Measurements from ENCODE around the gene CCN5.

CCN5 gene

DNA sequence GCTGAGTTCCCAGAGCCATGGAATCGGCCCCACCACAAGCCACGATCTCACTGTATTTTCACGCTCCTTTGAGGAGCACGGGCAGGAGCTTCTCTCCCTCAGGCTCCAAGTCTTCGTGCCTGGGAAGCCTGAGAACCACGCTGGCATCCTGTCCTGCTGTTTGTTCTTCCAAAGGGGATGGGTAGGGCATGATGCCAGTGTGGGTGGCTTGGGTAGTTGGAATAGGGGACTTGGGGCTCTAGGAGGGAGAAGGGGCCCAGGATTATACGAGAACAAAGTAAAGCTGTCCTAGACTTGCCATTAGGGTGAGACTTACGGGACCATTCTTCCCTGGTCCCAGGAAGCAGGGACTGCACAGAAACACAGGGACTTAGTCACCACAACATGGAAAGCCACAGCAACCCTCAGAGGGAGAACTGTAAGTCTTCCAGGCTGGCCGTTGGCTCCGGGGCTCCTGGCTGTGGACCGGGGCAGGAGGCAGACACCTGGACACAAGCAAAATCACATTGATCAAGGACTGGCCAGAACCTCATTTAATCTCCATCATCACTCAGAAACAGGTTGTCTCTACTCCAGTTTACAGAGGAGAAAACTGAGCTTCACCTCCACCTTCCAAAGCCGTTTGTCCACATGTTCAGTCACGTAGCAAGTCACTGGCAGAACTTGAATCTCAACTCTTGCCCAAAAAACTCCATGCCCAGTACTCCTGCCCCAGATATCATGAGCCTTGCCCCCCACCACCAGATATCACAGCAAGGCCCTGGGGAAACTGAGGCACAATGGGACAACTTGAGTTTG, 1.3 kb downstream of the CCN5 start:
- DNase-seq, result no peak

DNA sequence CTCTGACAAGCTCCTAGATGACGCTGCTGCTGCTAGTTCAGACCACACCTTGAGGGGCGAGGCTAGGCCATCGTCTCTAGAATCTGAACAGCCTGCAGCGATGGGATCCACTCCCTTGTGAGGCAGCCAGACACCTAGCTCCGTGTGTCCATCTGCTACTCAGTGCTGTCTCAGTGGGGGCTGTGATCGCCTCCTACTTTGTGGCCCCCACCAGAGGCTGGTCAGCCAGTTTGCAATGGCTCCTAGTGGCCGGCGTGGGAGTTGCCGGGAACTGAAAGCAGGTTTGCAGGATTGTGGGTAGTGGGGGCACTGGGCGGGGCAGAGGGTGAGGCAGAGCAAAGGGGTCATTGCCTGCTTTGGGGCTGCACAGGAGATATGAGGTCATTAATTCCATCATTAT, 2.8 kb downstream of the CCN5 start:
- DNase-seq, result no peak

DNA sequence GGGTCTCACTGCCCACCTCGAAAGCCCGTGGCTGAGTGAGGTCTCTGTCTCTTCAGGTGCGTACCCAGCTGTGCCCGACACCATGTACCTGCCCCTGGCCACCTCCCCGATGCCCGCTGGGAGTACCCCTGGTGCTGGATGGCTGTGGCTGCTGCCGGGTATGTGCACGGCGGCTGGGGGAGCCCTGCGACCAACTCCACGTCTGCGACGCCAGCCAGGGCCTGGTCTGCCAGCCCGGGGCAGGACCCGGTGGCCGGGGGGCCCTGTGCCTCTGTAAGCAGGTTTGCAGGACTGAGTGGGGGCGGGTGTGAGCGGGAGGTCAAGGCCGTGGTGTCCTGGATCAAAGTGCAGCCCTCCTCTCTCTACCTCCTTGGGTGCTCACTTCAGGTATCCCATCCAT, 4.7 kb downstream of the CCN5 start:
- no peak for DNase-seq

DNA sequence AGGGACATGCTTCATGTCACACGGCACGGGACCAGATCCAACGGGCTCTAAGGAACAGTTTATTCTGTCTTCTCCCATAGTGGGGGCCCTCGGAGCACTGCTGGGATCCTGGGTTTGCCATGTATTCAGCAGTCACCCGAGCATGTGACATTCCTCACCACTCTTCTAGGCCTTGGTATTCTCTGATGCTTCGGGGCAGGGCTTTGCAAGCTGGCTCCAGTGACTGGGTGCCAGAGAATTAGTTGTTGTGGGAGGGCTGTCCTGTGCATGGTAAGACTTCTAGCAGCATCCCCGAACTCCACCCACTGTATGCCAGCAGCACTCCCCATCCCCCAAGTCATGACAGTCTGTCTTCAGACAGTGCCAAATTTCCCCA, 5.4 kb downstream of the CCN5 start:
- no peak for DNase-seq

DNA sequence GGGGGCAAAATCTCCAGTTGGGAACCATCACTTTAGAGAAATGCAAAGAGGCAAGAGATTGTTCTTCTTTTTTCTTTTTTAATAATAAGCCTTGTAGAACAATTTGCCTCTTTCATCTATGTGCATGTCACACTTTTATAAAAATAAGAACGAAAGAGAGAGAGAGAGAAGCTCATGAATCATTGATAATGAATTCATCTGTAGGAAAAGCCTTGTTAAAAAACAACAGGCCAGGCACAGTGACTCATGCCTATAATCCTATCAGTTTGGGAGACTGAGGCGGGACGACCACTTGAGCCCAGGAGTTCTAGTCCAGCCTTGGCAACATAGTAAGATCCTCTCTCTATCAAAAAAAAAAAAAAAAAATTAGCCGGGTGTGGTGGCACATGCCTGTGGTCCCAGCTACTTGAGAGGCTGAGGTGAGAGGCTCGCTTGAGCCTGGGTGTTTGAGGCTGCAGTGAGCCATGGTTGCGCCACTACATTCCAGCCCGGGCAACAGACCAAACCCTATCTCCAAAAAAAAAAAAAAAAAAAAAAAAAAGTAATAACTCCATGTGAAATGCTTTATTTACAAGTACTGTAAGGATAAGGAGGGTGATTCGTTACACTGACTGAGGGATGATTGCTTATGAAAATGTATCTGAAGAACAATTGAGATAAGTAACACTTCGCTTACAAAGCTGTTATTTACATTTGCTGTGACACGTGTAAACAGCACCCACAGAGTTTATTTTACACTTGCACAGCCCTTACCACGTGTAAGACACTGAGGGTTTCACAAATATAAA, 6.0 kb downstream of the CCN5 start:
- DNase-seq, result no peak

DNA sequence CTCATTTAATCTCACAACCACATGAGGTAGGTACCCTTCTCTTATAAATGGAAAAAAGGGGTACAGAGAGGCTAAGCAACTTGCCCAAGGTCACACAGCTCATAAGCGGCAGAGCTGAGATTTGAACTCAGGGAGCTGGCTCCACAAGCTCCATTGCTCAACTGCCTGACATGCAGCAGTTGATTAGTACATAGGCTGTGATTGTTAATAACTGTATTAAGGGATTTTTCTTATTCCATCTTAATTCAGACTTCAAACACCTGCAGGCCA, 6.6 kb downstream of the CCN5 start:
- DNase-seq, result no peak

DNA sequence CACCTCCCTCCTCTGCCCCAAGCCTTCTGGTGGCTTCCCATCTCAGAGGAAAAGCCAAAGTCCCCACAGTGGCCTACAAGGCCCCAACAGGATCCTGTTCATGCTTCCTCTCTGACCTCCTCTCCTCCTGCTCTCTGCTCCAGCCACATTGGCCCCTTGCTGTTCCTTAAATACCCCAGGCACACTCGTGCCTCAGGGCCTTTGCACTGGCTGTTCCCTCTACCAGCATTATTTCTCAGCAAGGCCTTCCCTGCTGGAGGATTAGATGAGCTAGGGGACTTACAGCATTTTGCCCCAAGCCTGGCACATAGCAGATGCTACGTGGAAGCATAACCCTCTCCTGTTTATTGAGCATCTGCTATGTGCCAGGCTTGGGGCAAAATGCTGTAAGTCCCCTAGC, 7.8 kb downstream of the CCN5 start:
- no peak for DNase-seq

DNA sequence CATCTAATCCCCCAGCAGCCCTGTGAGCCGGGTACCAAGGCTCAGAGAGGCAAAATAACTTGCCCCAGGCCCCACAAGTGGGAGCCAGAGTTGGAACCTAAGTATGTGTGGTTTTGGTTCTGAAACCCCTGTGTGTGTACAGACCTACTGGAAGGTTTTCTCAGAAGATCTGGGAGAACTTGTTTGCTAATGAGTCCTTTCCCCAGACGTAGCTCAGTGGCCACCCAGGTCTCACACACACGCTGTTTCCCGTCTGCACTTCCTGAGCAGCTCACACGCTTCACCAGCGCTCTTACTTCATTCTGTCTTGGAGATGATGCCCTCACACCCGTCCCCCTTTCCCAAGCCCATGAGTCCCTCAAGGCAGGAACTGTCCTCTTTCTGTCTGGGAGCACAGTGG, 8.2 kb downstream of the CCN5 start:
- no peak for DNase-seq

DNA sequence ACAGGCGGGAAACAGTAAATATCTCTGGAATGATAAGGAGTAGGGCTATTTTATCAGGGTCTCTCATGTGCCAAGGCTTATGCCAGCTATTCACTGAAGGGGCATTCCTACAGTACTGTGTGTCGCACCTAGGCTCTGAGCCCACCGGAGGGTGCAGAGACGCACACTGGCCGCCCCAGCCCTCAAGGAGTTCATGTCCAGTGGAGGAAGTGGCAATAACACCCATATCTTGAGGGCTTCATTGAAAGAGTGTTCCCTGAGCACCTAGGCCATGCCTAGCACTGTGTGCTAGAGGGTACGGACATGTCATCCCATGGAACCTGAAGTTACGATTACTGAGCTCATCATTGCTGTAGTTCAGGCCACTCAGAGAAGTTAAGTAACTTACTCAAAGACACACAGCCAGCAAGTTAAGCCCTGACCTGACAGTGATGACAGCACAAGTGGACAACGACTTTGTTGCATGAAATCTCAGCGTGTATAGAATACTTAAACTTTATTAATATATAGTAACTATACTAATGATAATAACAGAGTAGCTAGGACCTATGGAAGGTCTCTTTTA, 8.7 kb downstream of the CCN5 start:
- no peak for DNase-seq

DNA sequence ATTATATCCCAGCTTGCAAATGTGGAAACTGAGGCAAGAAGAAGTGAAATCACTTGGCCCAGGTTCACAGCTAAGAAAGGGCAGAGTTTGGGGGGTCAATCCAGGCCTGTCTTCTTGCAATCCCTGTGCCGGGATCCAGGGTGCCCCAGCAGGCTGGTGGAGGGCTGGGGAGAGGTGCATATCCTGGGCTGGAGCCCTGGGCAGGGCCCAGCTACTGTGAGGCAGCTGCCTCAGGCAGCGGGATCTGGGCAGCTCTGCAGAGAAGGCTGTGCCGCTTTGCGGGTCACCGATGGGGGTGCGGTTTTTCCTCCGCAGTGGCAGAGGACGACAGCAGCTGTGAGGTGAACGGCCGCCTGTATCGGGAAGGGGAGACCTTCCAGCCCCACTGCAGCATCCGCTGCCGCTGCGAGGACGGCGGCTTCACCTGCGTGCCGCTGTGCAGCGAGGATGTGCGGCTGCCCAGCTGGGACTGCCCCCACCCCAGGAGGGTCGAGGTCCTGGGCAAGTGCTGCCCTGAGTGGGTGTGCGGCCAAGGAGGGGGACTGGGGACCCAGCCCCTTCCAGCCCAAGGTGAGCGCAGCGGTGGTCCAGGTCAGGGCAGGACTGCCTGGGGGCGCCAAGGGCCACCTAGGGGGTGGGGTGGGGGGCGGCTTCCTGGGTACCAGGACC, 9.4 kb downstream of the CCN5 start:
- DNase-seq, result no peak

DNA sequence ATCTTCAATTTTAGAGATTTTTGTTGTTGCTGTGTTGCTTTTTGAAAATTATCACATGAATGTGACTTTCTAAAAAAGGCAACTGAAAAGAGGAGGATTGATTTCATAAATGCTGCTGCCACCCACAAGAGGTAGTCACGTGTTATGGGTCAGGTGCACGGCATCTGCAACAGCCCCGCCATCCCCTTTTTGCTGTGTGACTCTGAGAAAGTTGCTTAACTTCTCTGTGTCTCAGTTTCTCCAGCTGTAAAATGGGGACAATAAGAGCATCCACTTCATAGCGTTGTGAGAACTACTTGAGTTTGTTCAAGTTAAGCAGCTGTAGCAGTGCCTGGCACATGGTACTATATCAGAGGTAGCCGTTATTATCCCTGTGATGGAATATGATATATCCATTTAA, 10.7 kb downstream of the CCN5 start:
- DNase-seq, result no peak

DNA sequence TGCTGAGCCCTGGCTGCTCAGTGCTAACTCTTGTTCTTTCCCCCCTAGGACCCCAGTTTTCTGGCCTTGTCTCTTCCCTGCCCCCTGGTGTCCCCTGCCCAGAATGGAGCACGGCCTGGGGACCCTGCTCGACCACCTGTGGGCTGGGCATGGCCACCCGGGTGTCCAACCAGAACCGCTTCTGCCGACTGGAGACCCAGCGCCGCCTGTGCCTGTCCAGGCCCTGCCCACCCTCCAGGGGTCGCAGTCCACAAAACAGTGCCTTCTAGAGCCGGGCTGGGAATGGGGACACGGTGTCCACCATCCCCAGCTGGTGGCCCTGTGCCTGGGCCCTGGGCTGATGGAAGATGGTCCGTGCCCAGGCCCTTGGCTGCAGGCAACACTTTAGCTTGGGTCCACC, 11.9 kb downstream of the CCN5 start:
- DNase-seq, result no peak

DNA sequence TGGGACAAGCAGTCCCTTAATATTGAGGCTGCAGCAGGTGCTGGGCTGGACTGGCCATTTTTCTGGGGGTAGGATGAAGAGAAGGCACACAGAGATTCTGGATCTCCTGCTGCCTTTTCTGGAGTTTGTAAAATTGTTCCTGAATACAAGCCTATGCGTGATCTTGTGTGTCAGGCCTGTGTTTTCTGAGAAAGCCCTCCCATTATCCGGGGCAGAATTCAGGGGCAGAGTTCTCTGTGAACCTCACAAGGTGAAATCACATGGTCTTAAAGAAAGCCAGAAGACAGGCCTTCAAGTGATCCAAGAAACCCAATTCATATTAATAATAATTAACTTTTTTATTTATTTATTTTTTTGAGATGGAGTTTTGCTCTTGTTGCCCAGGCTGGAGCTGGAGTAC, 12.5 kb downstream of the CCN5 start:
- DNase-seq, result no peak

DNA sequence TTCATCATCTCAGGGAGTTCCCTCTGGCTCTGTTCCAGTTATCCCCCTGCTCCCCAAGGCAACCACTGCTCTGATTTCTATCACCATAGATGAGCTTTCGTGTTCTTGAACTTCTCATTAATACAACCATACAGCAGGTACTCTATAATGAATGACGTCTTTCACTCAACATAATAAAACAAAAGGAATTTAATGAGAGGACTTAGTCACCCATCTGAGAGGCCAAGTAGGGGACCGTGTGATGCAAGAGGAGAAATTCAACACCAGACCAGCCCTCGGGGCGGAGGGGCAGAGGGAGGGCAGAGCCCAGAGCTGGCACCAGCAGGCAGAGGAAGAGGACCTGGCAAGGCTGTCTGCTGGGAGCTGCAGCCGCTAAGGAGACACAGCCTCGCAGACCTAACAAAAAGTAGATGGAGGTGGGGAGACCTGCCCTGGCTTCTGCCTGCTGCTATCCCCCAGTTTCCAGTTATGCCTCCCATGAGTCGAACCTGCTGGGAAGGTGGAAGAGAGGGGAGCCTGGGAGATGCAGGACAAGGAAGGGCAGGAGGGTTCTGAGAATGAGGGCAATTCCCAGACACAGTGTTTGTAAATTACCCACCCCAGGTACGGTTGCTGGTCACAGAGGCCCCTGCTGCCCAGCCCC, 13.8 kb downstream of the CCN5 start:
- DNase-seq, result no peak

DNA sequence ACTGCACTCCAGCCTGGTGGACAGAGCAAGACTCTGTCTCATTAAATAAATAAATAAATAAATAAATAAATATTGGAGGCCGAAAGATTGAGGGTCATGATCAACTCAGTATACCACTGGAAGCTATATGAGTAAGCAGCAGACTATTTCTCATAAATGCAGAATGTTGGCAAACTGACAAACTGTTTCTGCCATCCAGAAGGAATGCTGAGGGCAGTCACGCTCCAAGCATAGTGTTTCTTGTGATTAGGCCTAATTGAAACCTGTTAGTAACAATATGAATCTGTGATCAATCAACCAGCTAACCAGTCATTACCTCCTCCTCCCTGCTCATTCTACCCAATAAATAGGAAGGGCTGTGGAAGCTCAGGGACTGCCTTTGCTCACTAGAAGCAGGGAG, 15.3 kb downstream of the CCN5 start:
- no peak for DNase-seq

DNA sequence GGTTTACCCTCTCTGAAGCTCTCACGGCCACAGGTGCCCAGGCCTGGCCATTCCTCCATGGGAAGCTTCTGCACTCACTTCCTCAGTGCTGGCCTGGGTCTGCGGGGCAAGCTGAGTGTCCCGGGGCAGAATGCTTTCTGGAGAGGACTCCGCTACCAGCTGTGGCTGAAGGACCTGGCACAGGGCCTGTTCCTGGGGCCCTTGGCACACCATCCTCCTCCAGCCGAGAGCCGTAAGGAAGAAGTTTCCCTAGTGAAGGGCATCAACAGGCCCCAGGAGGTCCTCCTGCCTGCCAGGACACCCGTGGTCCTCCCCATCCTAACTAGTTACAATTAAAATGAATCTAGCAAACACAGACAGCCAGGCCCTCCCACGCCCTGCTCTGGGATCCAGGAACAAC, 16.5 kb downstream of the CCN5 start:
- no peak for DNase-seq

DNA sequence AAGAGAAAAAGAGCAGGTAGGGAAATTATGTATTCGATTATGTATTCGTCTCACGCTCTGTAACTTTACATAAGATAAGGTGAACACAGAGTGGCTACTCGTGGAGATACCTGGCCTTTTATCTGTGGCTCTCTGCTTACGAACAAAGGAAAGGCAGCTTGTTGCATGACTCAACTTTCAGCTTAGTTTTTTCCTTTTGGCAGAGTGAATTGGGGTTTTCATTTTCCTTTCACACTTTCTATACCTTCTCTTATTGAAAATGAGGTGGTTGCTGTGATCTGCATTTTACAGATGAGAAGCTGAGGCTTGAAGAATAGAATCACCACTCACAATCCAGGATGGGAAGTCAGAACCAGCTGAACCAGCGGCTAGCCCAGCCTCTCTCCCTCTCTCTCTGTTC, 17.2 kb downstream of the CCN5 start:
- DNase-seq, result no peak

DNA sequence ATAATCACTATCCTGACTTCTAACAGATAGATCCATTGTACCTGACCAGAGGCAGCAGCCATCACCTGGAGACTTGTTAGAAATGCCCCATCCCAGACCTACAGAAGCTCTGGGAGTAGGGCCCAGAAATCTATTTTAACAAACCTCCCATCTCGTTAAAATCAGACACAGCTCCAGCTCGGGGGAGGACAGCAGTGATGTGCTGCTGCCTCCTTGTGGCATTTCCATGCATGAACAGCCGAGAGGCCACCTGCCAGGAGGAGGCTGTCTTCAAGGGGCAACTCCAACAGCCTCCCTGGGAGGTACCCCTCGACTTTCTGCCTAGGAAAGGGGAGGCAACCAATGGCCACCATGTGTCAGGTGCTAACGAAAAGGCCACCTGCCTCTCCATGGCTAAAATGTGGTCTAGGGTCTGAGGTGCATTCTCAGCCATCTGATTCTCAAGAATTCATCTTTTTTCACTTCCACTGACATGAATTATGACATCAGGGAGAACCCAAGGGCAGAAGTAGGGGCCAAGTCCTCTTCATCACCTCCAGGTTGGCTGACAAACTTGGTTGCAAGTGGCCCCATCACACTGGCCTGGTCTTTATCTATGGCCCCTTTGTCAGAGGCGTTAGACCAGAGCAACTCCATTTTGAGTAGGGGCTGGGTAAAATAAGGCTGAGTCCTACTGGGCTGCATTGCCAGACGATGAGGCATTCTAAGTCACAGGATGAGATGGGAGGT, 18.3 kb downstream of the CCN5 start:
- peak; percentile 42 for DNase-seq

DNA sequence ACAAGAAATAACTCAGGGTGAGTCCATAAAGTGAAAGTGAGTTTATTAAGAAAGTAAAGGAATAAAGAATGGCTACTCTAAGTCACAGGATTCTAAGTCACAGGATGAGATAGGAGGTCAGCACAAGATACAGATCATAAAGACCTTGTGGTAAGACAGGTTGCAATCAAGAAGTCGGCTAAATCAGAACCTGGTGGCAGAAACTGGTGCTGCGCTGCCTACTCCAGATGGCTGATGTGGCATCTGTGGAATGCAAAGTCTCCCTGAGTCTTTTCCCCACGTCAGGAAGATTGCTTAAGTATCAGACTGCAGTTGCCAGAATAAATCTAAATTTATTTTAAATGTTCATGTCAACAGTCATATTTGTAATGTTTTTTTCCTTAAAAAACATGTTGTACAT, 19.8 kb downstream of the CCN5 start:
- DNase-seq, result no peak

DNA sequence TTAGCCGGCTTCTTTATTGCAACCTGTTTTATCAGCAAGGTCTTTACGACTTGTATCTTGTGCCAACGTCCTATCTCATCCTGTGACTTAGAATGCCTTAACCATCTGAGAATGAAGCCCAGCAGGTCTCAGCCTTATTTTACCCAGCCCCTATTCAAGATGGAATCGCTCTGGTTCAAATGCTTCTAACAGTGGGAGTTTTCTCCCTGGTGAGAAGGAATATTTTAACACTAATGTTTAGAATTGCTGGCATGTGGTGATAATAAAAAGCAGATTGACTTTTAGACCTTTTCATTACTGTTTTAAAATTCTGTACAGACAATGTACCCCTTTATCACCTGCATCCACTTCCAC, 20.6 kb downstream of the CCN5 start:
- DNase-seq, result no peak

DNA sequence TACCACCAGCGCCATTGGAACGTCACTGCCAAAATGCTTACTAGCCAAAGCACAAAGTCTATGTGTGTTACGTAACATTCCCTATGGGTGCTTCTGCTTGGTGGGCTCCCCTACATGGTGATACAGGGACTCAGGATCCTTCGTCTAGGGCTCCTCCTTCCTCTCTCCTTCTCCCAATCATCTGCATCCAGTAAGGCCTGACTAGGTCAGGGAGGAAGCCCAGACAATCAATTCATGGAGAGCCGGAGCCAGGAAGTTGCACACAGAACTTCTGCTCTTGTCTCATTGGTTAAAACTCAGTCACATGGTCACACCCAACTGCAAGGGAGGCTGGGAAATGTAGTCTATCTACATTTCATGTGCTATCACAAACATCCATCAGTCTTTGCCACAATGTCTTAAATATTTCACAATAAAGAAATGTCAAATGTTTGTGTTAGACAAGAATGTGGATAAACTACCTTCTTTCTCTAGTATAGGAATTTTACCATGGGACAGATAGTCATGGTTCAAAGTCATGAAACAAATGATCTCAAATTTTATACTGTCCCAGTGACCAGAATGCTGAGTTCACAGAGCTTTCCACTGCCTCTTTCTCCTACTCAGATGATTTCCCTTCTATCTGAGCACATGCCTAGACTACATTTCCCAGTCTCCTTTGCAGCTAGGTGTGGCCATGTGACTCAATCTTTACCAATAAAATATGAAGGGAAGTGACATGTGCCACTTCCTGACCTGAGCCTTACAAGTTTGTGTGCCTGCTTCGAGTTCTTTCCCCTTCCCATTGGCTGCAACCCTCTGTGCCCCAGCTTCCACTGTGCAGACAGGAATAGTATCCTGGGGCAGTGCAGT, 21.2 kb downstream of the CCN5 start:
- peak; percentile 44 for DNase-seq

DNA sequence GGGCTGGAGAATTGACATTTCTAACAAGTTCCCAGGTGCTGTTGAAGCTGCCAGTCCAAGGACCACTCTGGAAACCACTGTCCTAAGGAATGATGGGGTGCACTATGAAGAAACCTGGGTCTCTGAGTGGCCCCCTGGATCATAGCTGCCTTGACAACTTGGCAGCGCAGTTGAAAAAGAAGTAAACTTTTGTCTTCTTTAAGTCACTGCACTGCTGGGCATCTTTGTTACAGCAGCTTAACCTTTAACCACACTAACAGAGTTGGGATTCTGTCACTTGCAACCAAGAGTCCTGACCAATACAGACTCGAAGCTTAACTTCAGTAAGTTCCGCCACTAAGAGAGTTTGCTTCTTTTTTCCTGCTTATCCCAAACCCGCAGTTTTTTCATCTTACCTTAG, 21.9 kb downstream of the CCN5 start:
- DNase-seq, result no peak

Measured in GDM1 (cell line).